LNCAP (cell line): ENCODE measurements around the gene NUDT3.

Experiments used
- TF ChIP-seq, protein P1 (sequence below): fragments of 450-650 bp; IDR thresholded peaks from 2 replicates; pipeline ENCODE4 v1.5.1; 2017; ENCODE audit warnings: mild to moderate bottlenecking

NUDT3 gene

DNA sequence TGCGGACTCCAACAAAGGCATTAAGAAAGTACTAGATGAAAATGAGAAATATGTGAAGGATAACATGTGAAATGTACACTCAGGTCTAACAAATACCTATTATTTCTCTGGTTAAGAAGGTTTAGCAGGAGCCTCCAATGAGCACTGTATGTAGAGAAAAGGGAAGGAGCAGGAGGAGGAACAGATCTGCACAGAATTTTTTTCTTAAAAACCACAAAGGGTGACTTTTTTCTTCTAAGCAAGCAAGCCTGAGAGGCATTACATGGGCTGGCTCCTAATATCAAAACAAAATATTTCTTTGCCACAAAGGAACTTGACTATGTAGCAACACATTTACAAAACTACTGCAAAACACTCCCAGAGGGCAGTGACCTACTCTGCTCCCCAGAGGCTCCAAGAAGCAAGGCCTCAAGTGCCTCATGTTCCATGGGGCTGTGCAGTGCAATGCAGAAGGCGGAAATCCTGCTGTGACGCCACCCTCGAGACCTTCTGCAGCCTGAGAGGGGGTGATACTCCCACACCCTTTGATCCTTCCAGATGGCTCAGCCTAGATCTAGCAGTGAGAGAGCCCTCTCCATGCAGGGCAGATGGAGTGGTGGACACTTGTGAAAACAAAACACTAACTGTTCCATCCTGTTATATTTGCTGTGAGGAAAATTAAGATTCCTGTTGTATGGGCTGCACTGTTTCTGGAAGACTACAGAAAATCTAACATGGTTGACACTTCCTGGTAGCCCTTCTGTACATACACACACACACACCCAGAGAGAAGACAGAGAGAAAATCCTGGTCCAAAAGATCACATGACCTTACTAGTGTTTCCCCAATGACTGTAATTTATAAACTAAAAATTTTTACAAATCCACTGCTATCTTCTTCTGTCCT lies 107.7 kb downstream of the NUDT3 start:
- TF ChIP-seq, protein P1, sequence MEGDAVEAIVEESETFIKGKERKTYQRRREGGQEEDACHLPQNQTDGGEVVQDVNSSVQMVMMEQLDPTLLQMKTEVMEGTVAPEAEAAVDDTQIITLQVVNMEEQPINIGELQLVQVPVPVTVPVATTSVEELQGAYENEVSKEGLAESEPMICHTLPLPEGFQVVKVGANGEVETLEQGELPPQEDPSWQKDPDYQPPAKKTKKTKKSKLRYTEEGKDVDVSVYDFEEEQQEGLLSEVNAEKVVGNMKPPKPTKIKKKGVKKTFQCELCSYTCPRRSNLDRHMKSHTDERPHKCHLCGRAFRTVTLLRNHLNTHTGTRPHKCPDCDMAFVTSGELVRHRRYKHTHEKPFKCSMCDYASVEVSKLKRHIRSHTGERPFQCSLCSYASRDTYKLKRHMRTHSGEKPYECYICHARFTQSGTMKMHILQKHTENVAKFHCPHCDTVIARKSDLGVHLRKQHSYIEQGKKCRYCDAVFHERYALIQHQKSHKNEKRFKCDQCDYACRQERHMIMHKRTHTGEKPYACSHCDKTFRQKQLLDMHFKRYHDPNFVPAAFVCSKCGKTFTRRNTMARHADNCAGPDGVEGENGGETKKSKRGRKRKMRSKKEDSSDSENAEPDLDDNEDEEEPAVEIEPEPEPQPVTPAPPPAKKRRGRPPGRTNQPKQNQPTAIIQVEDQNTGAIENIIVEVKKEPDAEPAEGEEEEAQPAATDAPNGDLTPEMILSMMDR: no peak

DNA sequence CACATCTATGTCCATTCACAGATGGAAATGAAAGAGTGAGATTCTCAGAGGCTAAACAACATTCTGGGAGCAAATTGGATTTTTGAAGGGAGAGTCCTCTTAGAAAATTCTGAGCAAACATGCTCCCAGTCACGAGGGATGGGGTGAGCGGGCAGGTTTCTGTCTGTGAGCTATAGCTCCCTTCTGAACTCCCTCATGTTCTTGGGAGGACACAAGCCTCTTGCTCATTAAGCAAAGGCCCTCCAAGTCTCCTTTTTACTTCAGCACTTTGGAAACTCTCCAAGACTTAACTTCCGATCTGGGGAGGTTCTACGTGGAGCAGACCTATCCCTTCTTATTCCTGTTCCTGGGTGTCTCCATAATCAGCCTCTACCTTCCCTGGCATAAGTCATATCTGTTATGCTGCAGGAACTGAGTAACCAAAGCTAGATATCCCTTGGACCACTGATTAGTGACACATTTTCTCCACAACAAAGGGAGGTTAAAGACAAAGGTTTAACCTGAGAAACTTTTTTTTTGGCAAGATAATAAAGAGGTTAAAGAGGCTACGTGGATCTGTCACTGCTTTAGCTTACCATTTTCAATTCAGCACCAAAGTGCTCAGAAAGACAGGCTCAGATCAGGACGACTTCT lies 110.7 kb downstream of the NUDT3 start:
- TF ChIP-seq, protein P1: no peak

GRCh38 chr6:34280216-34280615 lies 112.3 kb downstream of the NUDT3 start:
- TF ChIP-seq, protein P1: no peak

DNA sequence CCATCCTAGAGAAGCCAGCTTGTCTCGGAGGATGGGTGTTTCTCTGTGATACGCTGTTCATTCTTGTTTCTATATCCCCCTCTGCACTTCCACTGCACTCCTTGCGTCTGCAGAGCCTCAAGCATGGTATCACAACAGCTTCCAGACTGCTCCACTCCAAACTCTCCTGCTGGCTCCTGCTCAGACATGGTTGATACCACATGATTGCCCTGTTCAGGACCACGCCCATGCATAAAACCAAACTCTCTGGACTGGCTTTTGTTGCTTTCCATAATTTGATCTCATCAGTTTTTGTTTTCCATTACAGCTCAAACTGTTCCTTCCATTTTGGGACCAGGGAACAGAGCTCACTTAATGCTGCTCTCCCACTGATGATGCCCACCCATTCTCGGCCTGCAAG lies 113.6 kb downstream of the NUDT3 start:
- TF ChIP-seq, protein P1: no peak

DNA sequence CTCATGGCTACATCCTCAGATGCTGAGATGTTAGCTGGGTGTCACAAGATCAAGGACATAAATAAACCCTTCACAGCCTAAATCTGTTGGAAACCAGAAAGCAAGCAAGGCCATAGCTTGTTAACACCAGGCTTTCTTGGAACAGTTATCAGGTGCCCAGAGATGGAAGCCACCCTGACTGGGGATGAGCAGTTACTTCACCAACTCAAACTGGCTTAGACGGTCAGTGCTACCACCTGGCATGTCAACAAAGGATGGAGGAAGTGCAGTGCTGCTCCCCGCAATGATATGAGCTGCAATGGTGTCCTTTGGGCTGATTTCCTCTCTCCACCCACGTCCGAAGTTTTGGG lies 114.7 kb downstream of the NUDT3 start:
- TF ChIP-seq, protein P1: no peak

GRCh38 chr6:34276881-34277762 lies 115.3 kb downstream of the NUDT3 start:
- TF ChIP-seq, protein P1: no peak

- TF ChIP-seq, protein P1: no peak
Measured at GRCh38 chr6:34276191-34276590, 116.3 kb downstream of the NUDT3 start.
